Heart left ventricle (tissue), 13 donors: ENCODE measurements around the gene SAT2.

Experiments
- POLR2A ChIP-seq, 2 donors: fragments of 450-650 bp; IDR thresholded peaks; one replicate each; pipeline ENCODE4 v1.6.1; 2017; ENCODE audit warnings: antibody characterized with exemption in 2 of 2, mild to moderate bottlenecking in 2 of 2, moderate library complexity in 2 of 2
- TF ChIP-seq, protein P1 (sequence below), 12 donors: fragments of 200-600 bp; sonication (generic) in 4 of 12; IDR thresholded peaks; one replicate each; pipeline versions ENCODE4 v1.5.0 to v1.8.0; 2018 to 2022; ENCODE audit warnings: antibody characterized with exemption in 12 of 12, mild to moderate bottlenecking in 5 of 12
- donor health status: ischemic (EF 13 %, LVEDD 7.1; RV severe dilation, severe dysfunction).
- donor health status: DM: no; HTN: yes; CAD: no.
- donor health status: DM: no; HTN: no; CAD: no.
- donor health status: ischemic (EF 25% LVEDD 6.9; RV normal size, moderate dysfunction).
- donor health status: ischemic (EF 25% LVEDD 5.7; RV mildly dilated, moderate dysfunction).
- donor health status: ischemic (EF 35%, LVEDD 5.7; RV mildly dilated, moderate dysfunction).
- donor health status: nonischemic (EF 11% LVEDD 7.7; RV severe dilation, severe dysfunction).
- donor health status: DM: yes; HTN: yes; CAD: no.
- donor health status: PGD.
- donor health status: ischemic (EF 29% LVEDD 5.4; RV normal size, mild dysfunction).
- donor health status: nonischemic (EF 23%, LVEDD 6.1; RV moderate dilation, normal function).

DNA sequence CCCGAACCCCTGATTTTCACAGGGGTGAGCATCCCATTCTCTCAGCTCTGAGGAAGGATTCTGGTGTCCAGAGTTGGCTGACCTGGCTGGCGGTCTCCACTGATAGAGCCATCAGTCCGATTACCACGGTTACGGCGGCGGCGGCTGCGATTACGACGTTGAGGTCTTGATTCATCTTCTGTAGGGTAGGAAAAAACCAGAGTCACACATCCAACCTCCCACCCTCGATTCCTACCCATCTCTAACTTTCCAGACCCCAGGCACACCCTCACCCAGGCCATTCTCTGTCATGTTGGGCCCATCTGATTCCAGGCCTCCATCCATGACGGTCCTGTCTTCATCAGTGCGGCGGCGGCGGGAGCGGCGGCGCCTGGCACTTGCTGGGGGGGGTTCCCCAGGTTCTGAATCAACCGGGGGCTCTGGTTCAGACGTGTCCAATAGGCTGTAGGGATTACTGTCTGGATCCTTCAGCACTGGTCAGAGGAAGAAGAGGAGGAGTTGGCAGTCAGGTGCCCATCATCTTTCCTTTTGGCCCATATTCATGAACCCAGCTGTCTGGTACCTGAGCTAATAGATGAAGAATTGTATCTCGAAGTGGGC is 35.1 kb downstream of the SAT2 start:
- TF ChIP-seq, protein P1, sequence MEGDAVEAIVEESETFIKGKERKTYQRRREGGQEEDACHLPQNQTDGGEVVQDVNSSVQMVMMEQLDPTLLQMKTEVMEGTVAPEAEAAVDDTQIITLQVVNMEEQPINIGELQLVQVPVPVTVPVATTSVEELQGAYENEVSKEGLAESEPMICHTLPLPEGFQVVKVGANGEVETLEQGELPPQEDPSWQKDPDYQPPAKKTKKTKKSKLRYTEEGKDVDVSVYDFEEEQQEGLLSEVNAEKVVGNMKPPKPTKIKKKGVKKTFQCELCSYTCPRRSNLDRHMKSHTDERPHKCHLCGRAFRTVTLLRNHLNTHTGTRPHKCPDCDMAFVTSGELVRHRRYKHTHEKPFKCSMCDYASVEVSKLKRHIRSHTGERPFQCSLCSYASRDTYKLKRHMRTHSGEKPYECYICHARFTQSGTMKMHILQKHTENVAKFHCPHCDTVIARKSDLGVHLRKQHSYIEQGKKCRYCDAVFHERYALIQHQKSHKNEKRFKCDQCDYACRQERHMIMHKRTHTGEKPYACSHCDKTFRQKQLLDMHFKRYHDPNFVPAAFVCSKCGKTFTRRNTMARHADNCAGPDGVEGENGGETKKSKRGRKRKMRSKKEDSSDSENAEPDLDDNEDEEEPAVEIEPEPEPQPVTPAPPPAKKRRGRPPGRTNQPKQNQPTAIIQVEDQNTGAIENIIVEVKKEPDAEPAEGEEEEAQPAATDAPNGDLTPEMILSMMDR (IDR thresholded peaks at IDR 0.05), result no peak
- TF ChIP-seq POLR2A (IDR thresholded peaks at IDR 0.05), result no peak
